Brain pericyte (primary cell): ENCODE results near the gene NPFF.
"Not testable (repeated sequence)": the region's sequence is repeated elsewhere in the genome, so short reads cannot be mapped to it uniquely, and the experiment has no call there.

ENCODE experiments used
- DNase-seq: peaks from one replicate; pipeline ENCODE4 v3.0.0-alpha.2; 2012; ENCODE audit warnings: low read depth, low spot score

Gene NPFF

GRCh38 chr12:53506881-53507602 lies at the start of gene NPFF:
Gene NPFF (minus strand): TSS chr12:53507484. CDS start chr12:53507474, 10 bp downstream.
- no peak for DNase-seq

DNA sequence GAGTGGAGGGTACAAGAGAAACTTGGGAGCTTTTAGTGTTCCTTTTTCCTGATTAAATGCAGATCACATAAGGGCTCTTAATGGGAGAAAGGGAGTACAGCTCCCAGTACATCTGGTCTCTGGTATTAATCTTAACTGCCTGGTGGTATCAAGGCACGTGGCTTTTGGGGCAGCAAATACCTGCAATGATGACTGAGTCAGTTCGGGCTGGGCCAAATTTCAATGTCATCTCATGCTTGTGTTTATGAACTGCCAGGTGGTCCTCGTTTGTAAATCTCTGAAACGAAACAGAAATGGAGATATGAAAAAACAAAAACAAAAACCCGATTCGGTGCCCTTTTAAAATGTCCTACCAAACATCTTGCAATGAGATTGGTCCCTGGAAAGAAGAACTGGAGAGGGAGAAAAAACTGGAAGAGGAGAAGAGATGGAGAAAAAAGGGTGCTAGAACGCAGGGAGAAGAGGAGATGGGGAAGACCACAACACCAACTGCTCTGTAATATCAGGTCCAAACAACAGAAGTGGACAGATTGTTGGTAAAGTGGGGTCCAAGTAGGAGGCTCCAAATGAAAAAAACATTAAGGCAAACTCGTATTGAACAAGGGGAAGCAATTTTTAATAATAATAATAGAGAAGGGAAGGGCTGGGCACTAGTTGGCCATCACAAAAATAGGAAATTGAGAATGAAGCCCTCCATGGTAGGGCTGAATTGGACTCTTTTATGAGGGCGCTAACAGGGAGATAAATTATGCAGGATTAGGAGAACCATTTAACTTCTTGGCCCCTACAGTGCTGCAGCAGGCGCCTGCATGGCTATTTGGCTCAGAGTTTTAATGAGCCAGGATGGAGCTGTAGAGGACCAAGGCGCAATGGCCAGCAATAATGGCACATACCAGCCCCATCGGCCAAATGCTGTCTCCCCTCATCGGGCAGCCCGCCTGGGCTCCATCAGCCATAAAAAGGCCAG lies 45.4 kb upstream of the NPFF start:
- DNase-seq: no peak

- no peak for DNase-seq
Measured at GRCh38 chr12:53551889-53552291, 44.6 kb upstream of the NPFF start.

DNA sequence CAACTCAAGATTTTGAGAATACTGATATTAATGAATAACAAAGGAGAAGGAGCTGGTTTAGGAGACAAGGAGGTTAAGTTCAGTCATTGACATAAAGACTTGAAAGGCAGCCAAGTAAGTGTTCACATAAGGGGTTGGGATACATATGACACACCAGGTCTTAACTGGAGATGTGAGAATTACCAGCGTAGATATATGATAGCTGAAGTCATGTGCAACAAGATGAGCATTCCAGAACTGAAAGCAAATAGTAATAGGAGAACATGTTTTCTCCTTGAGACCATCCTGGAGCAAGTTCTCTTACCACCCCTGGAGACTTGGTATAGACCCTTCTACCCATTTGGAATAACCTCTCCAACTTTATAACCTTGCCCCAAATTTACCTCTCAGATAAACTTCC lies 43.3 kb upstream of the NPFF start:
- no peak for DNase-seq

- not testable (repeated sequence) for DNase-seq
Measured at GRCh38 chr12:53550131-53550530, 42.8 kb upstream of the NPFF start.

GRCh38 chr12:53548354-53548753 lies 41.1 kb upstream of the NPFF start:
- DNase-seq: not testable (repeated sequence)

DNA sequence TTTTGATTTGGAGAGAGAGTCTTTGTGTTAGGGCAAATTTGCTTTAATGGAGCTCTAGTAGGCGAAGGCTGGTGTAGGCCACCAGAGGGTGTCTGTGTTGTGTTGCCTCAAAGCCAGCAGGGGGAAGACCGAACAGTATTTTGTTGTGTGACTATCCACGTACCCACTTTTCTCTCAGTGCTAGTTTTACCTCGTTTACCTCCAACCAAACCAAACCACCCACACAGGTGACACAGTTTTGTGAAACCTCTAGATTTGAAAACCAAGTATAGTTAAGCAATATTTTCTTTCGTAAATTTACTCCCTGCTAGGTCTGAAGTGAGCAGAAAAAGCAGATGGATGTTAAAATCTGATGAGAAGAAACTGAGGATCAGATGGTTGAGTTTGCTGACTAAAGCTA lies 36.3 kb upstream of the NPFF start:
- no peak for DNase-seq

DNA sequence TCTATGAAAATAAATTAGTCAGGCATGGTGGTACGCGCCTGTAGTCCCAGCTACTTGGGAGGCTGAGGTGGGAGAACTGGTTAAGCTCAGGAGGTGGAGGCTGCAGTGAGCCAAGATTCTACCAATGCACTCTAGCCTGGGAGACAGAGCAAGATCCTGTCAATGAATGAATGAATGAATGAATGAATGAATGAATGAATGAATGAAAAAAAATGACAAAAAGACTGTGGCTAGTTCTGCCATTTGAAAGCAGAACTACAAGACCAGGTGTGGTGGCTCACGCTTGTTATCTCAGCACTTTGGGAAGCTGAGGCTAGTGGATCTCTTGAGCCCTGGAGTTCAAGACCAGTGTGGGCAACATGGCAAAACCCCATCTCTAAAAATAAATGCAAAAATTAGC lies 32.2 kb upstream of the NPFF start:
- no peak for DNase-seq

- DNase-seq: no peak
Measured at GRCh38 chr12:53538209-53538689, 31.0 kb upstream of the NPFF start.

DNA sequence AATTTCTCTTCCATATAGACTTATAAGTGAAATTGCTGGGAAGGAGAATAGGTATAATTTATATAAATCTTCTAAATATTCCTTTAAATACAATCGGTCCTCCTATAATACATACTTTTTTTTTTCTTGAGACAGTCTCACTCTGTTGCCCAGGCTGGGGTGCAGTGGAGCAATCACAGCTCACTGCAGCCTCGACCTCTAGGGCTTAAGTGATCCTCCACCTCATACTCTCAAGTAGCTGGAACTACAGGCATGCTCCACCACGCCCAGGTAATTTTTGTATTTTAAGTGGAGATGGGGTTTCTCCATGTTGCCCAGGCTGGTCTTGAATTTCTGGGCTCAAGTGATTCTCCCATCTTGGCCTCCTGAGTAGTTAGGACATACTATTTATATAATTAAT lies 29.7 kb upstream of the NPFF start:
- DNase-seq: no peak

DNA sequence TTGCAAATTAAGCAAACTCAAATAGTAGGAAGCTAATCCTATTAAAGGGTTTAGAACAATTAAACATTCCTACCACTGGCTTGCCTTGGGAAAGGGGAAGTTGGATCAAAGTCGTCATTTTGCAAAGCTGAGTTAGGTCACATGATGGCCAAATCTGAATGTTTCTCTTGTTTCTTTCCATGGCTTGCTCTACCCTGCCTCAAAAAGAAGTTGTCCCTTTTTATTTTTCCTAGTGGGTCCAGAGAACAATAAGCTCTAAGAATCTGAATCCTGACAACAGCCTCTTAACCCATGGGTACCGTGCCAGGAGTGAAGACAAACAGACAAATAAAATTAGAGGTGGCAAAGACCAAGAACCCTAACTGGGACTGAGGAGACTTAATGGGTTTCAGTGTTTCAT lies 26.2 kb upstream of the NPFF start:
- no peak for DNase-seq

DNA sequence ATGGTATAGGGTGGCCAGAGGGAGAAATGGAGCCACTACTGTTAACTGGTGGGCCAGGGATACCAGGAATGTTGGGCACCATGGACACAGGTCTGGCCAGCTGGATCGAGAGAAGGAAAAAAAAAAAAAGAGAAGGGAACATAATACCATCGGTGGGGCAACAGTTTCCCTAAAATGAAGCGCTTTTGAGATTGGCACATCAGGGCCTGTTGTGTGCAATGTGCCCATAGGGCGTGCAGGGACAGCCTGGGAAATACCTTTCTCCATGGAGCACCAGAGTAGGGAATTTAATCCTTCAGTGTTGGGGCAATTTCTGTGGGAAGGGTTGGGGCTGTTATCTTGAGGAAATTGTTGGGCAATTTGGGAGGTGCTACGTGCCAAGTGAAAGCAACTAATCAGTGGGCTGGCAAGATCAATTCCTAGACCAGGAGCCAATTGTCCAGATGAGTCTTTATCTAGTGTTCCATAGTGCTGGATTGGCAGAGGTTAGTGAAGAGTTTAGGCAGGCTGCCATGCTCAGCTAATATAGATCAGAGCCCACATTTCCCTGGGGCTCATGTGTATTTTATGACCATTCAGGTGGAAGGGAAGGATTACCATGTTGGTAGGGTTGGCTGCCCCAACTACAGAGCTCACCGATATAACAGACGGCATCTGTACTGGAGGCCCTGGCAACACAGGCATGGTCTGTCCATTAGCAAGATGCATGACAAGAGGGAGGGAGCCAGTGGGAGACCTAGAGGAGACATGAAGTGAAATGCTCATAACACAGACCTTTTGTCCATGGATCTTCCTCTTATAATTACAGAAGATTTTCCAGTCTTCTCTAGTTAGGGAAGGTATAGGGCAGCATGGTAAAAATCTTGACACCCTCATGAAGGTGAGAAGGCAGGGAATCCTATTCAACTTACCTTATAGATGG lies 25.5 kb upstream of the NPFF start:
- DNase-seq: no peak

DNA sequence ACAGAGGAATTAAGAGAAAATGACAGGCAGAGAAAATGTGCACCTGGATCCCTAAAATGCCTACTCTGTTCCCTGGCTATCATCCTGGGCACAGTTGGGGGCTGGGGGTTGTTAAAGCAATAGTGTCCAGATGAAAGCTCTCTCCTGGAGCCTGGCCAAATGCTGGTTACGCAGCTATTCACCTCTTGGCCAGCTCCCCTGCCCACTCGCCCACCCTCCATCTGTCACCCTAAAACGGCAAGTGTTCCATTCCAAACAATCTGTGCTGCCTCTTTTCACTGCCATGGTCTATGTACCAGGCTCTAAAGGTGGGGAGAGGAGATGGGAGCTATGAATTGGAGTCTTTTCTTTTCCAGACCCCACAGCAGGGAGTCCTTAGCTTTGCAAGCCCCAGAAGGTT lies 24.7 kb upstream of the NPFF start:
- DNase-seq: no peak

GRCh38 chr12:53530920-53531319 lies 23.6 kb upstream of the NPFF start:
- DNase-seq: no peak

DNA sequence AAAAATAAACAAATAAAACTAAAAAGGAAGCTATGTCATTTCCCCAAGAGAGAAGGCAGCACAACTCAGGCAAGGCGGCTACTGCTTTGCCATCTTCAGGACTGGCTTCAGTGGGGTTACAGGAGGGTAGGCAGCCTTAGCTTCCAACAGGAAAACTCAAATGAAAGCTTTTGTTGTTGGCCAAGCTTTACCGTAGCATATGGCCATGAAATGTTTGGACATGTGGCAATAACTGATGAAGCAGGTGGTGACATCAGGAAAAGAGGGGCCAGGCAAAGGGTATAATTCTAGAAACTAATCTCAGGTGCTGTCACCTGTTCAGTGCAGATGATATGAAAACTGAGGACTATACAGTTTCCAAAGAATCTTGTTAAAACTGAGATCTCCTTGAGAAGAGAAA lies 22.8 kb upstream of the NPFF start:
- no peak for DNase-seq

DNA sequence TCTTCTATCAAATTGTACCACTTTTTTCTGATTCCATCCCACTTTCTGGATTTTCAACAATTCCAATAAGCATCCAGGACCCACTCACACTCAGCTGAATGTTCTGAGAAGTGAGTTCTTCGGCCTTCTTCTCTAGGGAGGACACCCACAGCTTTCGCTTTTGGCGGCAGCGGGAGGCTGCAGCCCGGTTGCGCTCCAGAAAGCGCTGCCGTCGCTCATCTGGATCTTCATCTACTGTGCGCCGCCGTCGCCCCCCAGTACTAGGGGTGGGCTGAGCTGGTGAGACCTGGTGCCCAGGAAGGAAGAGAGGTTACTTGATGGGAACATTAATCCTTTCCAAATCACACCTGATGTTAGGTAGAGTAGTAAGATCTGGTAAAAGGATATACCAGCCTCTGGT lies 17.2 kb upstream of the NPFF start:
- no peak for DNase-seq

DNA sequence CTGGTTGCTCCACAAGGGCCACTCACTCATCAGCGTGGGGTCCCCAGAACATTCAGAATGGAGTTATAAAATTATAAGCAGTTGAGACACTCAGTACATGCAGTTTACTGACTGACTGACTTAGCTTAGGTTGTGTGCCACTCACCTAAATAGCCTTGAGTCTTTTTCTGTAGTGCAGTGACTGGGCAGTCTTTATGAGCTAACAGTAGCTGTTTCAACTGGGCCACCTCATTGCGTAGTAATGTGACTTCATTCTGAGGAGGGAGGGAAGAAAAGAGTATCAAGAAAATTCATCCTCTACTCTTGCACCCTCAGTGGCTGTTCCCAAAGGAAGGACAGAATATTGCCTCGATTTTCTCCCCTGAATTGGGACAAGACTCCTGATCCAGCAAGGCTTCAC lies 15.8 kb upstream of the NPFF start:
- DNase-seq: no peak

DNA sequence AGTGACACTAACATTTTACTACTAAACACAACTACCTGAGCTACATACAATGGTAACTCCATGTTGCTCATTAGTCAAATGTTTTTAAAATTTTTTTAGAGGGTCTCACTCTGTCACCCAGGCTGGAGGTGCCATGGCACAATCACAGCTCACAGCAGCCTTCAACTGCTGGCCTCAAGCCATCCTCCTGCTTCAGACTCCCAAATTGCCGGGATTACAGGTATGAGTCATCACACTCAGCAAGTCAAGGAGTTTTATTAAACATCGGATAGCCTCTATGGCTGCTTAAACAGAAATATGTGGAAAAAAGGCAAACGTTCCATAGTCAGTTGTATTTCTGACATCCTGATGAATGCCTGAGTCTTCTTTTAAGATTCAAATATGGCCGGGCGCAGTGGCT lies 11.1 kb upstream of the NPFF start:
- DNase-seq: no peak

DNA sequence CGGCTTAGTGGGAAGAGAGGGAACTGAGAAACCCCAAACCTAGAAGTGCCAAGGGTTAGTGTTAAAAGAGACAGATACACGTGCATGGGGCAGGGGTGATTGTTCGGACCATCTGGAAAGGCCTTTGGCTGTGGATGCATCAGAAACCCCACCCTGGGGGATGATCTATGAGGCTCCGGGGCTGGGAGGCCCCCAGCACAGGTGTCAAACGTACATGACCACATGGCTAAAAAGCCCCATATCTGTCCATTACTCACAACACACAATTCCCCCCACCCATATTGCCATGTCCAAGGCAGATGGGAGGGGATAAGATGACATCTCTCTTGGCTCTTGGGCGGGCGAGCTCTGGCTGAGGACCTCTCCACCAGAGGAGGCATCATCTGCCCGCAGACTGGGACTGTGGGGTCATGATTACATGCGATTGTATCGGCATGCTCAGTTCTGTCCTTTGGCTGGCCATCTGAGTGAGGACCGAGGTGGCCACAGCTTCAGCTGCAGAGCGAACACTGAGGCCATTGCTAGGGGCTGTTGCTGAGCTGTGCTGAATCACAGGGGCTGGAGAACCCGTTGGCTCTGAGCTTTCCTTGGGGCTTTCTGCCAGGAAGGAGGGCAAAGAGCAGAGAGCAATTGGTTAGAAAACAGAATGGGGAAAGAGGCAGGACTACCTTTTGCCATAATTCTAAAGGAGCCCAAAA lies 9.6 kb upstream of the NPFF start:
- no peak for DNase-seq

DNA sequence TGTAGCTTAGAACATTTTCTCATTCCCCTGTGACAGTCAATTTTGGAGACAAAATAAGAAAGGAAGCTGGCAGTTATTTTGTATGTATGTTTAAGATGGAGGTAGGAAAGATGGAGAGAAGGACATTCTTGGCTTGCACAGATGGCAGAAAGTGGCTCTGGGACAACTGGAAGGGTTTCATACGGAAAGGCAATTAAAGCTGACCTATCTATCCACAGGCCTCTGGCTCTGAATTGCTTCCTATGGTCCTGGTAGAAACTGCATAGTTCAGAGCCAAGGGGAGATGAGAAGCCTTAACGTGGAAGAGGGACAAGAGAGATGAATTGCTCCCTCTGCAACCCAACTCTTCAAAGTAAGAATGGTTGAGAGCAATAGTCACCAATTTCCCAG lies 8.0 kb upstream of the NPFF start:
- no peak for DNase-seq
